GM23338 (cell line): ENCODE results near the gene FKBP1A. TPM values are rescaled to one million over a fixed set of nuclear protein-coding genes. Genes with fewer than 3 reads are reported as not detected.

Experiments
- ATAC-seq: fragments of 200-7000 bp; cut with Tn5 transposase; 3 replicates; pipeline ENCODE4 v1.9.1; 2020
- DNase-seq: peaks from one replicate; pipeline ENCODE4 v3.0.0-alpha.2; 2015; ENCODE audit warnings: low spot score
- H2AFZ ChIP-seq: fragments of 200-600 bp; sonication (generic); 2 replicates; pipeline ENCODE4 v1.8.0; 2016; ENCODE audit warnings: antibody characterized with exemption, mild to moderate bottlenecking, moderate library complexity
- H3F3A ChIP-seq: fragments of 200-600 bp; sonication (generic); replicated peaks from 2 replicates; pipeline ENCODE4 v1.8.0; 2017; ENCODE audit warnings: antibody characterized with exemption, mixed run types, low read depth
- H3K27ac ChIP-seq: fragments of 200-600 bp; sonication (generic); 2 replicates; pipeline ENCODE4 v1.6.1; 2016; ENCODE audit warnings: low read depth
- H3K27me3 ChIP-seq: fragments of 200-600 bp; sonication (generic); 2 replicates; pipeline ENCODE4 v1.8.0; 2016; ENCODE audit warnings: mild to moderate bottlenecking, mixed run types, moderate library complexity; ENCODE audit not compliant: insufficient read depth
- H3K36me3 ChIP-seq: fragments of 200-600 bp; sonication (generic); 2 replicates; pipeline ENCODE4 v1.8.0; 2016; ENCODE audit warnings: mild to moderate bottlenecking; ENCODE audit not compliant: insufficient read depth
- H3K4me1 ChIP-seq: fragments of 200-600 bp; sonication (generic); 2 replicates; pipeline ENCODE4 v1.8.0; 2016; ENCODE audit warnings: mild to moderate bottlenecking, moderate library complexity; ENCODE audit not compliant: insufficient read depth
- H3K4me2 ChIP-seq: fragments of 200-600 bp; sonication (generic); 2 replicates; pipeline ENCODE4 v1.7.1; 2017; ENCODE audit warnings: mixed run types
- H3K4me3 ChIP-seq: fragments of 200-600 bp; sonication (generic); 2 replicates; pipeline ENCODE4 v1.6.1; 2016; ENCODE audit warnings: mixed run types
- H3K79me2 ChIP-seq: fragments of 200-600 bp; sonication (generic); replicated peaks from 2 replicates; pipeline ENCODE4 v1.8.0; 2017; ENCODE audit warnings: mild to moderate bottlenecking; ENCODE audit not compliant: insufficient read depth
- H3K9me2 ChIP-seq: fragments of 200-600 bp; sonication (generic); 2 replicates; pipeline ENCODE4 v1.8.0; 2017; ENCODE audit not compliant: insufficient read depth
- H4K20me1 ChIP-seq: fragments of 200-600 bp; sonication (generic); replicated peaks from 2 replicates; pipeline ENCODE4 v1.8.0; 2017; ENCODE audit warnings: mild to moderate bottlenecking; ENCODE audit not compliant: insufficient read depth
- H3K27ac Mint-ChIP-seq: 2 replicates; pipeline ENCODE4 v1.8.0; 2020; ENCODE audit warnings: inconsistent platforms, mild to moderate bottlenecking, moderate library complexity, mixed read lengths
- H3K27me3 Mint-ChIP-seq: 3 replicates; pipeline ENCODE4 v1.8.0; 2022; ENCODE audit warnings: low read depth, mild to moderate bottlenecking, moderate library complexity, mixed read lengths, inconsistent platforms; ENCODE audit not compliant: insufficient read depth, poor library complexity
- H3K36me3 Mint-ChIP-seq: 3 replicates; pipeline ENCODE4 v1.8.0; 2021; ENCODE audit warnings: low read depth, mild to moderate bottlenecking, inconsistent platforms, moderate library complexity, mixed read lengths
- H3K4me1 Mint-ChIP-seq: 3 replicates; pipeline ENCODE4 v1.8.0; 2020; ENCODE audit warnings: mild to moderate bottlenecking, inconsistent platforms, mixed read lengths
- H3K4me3 Mint-ChIP-seq: 3 replicates; pipeline ENCODE4 v1.8.0; 2021; ENCODE audit warnings: moderate library complexity, mild to moderate bottlenecking, inconsistent platforms, mixed read lengths
- H3K9me3 Mint-ChIP-seq: 3 replicates; pipeline ENCODE4 v1.8.0; 2020; ENCODE audit warnings: moderate library complexity, mild to moderate bottlenecking, inconsistent platforms, mixed read lengths
- EZH2phosphoT487 ChIP-seq: fragments of 200-600 bp; sonication (generic); IDR thresholded peaks from one replicate; pipeline ENCODE4 v1.8.1; 2018; ENCODE audit warnings: antibody characterized with exemption; ENCODE audit not compliant: unreplicated experiment
- JUNB ChIP-seq: IDR thresholded peaks from one replicate; pipeline ENCODE4 v1.6.1; 2016; ENCODE audit warnings: antibody characterized with exemption; ENCODE audit not compliant: unreplicated experiment
- NANOG ChIP-seq: IDR thresholded peaks from 2 replicates; pipeline ENCODE4 v1.6.1; 2016; ENCODE audit warnings: antibody characterized with exemption, borderline replicate concordance
- POLR2AphosphoS5 ChIP-seq: IDR thresholded peaks from 2 replicates; pipeline ENCODE4 v1.6.1; 2016; ENCODE audit warnings: antibody characterized with exemption, low read depth
- STAT1 ChIP-seq: IDR thresholded peaks from one replicate; pipeline ENCODE4 v1.6.1; 2016; ENCODE audit warnings: antibody characterized with exemption; ENCODE audit not compliant: unreplicated experiment
- ZNF331 ChIP-seq: fragments of 250-450 bp; sonication (Bioruptor Pico); IDR thresholded peaks from 2 replicates; pipeline ENCODE4 v1.5.0; 2020; ENCODE audit warnings: low read depth, mild to moderate bottlenecking, moderate library complexity
- polyA plus RNA-seq: library from polyadenylated mRNA; unstranded; fragments of >200 nt; fragmentation: Nextera tagmentation; extraction: Ambion mirVana; gene quantifications from 2 replicates; pipeline ENCODE4 v1.2.1, GENCODE V29; 2016
- total RNA-seq: library from RNA; depleted of rRNA; stranded (reverse); fragments of >200 nt; shearing (Covaris generic); gene quantifications from 2 replicates; pipeline ENCODE4 v1.2.3, GENCODE V29; 2014
- TF ChIP-seq, protein P1 (sequence below): IDR thresholded peaks from one replicate; pipeline ENCODE4 v1.6.1; 2018; ENCODE audit warnings: antibody characterized with exemption; ENCODE audit not compliant: unreplicated experiment
- TF ChIP-seq, protein P2 (sequence below), 2 experiments: fragments of 200-600 bp in 1 of 2; sonication (generic) in 1 of 2; conservative IDR thresholded peaks; 2 replicates each; pipeline versions ENCODE4 v1.5.1 to v1.6.1; 2016 to 2017; ENCODE audit warnings: antibody characterized with exemption in 2 of 2, low read depth in 2 of 2, mild to moderate bottlenecking in 2 of 2, moderate library complexity in 1 of 2
- TF ChIP-seq, protein P3 (sequence below): IDR thresholded peaks from 2 replicates; pipeline ENCODE4 v1.6.1; 2016; ENCODE audit warnings: antibody characterized with exemption

The FKBP1A gene
- total and polyA plus RNA-seq, 2 experiments from 2014 or later, result 171 to 350 TPM

DNA sequence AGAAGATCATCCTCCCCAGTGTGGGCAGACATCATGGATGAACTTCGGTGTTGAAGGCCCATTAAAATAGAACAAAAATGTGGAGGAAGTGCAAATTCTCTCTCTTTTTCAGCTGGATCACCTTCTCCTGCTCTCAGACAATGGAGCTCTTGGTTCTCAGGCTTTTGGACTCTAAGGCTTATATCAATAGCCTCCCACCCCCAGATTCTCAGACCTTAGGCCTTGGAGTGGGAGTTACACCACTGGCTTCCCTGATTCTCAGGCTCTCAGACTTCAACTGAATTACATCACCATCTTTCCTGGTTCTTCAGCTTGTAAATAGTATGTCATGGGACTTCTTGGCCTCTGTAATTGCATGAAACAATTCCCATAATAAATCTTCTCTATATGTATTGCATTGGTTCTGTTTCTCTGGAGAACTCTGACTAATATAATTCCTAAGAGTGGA is 37.2 kb upstream of the FKBP1A start (continued):
- TF ChIP-seq, protein P1, sequence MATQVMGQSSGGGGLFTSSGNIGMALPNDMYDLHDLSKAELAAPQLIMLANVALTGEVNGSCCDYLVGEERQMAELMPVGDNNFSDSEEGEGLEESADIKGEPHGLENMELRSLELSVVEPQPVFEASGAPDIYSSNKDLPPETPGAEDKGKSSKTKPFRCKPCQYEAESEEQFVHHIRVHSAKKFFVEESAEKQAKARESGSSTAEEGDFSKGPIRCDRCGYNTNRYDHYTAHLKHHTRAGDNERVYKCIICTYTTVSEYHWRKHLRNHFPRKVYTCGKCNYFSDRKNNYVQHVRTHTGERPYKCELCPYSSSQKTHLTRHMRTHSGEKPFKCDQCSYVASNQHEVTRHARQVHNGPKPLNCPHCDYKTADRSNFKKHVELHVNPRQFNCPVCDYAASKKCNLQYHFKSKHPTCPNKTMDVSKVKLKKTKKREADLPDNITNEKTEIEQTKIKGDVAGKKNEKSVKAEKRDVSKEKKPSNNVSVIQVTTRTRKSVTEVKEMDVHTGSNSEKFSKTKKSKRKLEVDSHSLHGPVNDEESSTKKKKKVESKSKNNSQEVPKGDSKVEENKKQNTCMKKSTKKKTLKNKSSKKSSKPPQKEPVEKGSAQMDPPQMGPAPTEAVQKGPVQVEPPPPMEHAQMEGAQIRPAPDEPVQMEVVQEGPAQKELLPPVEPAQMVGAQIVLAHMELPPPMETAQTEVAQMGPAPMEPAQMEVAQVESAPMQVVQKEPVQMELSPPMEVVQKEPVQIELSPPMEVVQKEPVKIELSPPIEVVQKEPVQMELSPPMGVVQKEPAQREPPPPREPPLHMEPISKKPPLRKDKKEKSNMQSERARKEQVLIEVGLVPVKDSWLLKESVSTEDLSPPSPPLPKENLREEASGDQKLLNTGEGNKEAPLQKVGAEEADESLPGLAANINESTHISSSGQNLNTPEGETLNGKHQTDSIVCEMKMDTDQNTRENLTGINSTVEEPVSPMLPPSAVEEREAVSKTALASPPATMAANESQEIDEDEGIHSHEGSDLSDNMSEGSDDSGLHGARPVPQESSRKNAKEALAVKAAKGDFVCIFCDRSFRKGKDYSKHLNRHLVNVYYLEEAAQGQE, result no peak
- TF ChIP-seq, protein P2, sequence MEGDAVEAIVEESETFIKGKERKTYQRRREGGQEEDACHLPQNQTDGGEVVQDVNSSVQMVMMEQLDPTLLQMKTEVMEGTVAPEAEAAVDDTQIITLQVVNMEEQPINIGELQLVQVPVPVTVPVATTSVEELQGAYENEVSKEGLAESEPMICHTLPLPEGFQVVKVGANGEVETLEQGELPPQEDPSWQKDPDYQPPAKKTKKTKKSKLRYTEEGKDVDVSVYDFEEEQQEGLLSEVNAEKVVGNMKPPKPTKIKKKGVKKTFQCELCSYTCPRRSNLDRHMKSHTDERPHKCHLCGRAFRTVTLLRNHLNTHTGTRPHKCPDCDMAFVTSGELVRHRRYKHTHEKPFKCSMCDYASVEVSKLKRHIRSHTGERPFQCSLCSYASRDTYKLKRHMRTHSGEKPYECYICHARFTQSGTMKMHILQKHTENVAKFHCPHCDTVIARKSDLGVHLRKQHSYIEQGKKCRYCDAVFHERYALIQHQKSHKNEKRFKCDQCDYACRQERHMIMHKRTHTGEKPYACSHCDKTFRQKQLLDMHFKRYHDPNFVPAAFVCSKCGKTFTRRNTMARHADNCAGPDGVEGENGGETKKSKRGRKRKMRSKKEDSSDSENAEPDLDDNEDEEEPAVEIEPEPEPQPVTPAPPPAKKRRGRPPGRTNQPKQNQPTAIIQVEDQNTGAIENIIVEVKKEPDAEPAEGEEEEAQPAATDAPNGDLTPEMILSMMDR (conservative IDR thresholded peaks at IDR 0.05; ENCODE audit: low read depth in 2 of 2), result no peak
- TF ChIP-seq ZNF331 (CRISPR knock-in tag) (no peak), STAT1 (no peak), NANOG (no peak), JUNB (no peak)
- TF ChIP-seq, protein P3, sequence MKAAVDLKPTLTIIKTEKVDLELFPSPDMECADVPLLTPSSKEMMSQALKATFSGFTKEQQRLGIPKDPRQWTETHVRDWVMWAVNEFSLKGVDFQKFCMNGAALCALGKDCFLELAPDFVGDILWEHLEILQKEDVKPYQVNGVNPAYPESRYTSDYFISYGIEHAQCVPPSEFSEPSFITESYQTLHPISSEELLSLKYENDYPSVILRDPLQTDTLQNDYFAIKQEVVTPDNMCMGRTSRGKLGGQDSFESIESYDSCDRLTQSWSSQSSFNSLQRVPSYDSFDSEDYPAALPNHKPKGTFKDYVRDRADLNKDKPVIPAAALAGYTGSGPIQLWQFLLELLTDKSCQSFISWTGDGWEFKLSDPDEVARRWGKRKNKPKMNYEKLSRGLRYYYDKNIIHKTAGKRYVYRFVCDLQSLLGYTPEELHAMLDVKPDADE, result no peak

DNA sequence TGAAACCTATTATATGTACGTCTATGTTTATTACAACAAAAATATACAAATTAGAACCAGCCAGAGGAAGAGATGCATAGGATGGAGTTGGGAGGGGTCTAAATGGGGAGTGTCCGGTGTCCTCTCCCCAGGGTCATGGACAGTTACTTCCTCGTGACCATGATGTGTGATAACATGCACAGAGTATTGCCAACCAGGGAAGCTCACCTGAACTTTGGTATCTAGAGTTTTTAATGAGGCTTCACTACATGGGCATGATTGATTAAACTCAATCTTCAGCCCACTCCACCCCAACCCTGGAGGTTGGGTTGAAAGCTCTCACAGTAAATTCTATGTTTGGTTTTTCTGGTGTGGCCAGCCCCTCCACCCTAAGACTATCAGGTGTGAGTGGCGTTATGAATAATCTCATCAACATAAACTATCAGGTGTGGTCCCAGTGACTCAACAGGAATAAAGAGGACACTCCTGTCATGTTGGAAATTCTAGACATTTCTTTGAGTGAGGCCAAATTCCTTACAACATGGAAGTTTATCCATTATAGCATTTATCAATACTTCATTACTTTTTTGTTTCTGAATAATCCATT is 36.4 kb upstream of the FKBP1A start:
- Histone ChIP-seq H3K9me2 (peaks cover 4% of the 10 kb centered on the region; the same call in 1 of the 2 replicates), H4K20me1 (no peaks in the 10 kb centered on the region), H3K36me3 (no peaks in the 10 kb centered on the region; the same call in 1 of the 2 replicates), H3K27ac (no peak overlapping the region), H3F3A (peaks cover 3% of the 10 kb centered on the region; the same call in 1 of the 2 replicates), H3K79me2 (no peaks in the 10 kb centered on the region), H3K4me2 (no peak overlapping the region), H2AFZ (no peak overlapping the region), H3K4me1 (peaks cover 31% of the 10 kb centered on the region), H3K4me3 (no peak overlapping the region), H3K27me3 (no peaks in the 10 kb centered on the region)
- peaks cover 37% of the 10 kb centered on the region for H3K9me3 Mint-ChIP-seq
- H3K27ac Mint-ChIP-seq, result no peak overlapping the region
- no peak for ATAC-seq
- H3K36me3 Mint-ChIP-seq, result peaks cover 26% of the 10 kb centered on the region
- H3K27me3 Mint-ChIP-seq, result peaks cover 10% of the 10 kb centered on the region
- TF ChIP-seq POLR2AphosphoS5 (no peak), EZH2phosphoT487 (no peak), JUNB (no peak)
- no peak for DNase-seq
- H3K4me3 Mint-ChIP-seq, result no peak overlapping the region
- H3K4me1 Mint-ChIP-seq, result peaks cover 49% of the 10 kb centered on the region
